Peyer's patch (tissue), 4 donors: ENCODE results near the gene SLC25A21.

Source experiments
- POLR2A ChIP-seq, 2 donors: fragments of 450-650 bp; IDR thresholded peaks; one replicate each; pipeline ENCODE4 v1.5.1; 2017; ENCODE audit warnings: antibody characterized with exemption in 2 of 2, mild to moderate bottlenecking in 2 of 2, moderate library complexity in 2 of 2
- TF ChIP-seq, protein P1 (sequence below), 6 experiments: fragments of 450-650 bp in 4 of 6; fragments of 200-600 bp in 2 of 6; sonication (generic) in 1 of 6; IDR thresholded peaks; one replicate each; pipeline ENCODE4 v1.5.1; 2017 to 2019; ENCODE audit warnings: antibody characterized with exemption in 6 of 6, mild to moderate bottlenecking in 3 of 6, moderate library complexity in 1 of 6

DNA sequence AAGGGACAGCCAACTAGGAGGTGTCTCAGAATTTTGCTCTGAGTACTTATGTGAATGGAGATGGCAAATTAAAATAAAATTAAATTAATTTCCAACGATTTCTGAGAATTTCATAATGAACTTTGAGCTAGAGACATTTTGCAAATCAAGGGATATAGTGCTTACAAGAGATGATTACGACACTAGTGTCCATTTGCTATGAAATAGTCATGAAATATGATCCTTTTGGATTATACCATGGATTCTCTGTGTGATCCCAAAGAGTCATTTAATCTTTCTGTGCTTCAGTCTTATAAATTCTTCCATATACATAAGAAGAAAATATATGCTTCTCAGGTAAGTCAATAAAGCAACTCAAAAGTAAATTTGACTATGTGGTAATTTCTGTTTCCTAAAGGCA, 240.6 kb downstream of the SLC25A21 start:
- no peak for TF ChIP-seq POLR2A (IDR thresholded peaks at IDR 0.05)
- TF ChIP-seq, protein P1, sequence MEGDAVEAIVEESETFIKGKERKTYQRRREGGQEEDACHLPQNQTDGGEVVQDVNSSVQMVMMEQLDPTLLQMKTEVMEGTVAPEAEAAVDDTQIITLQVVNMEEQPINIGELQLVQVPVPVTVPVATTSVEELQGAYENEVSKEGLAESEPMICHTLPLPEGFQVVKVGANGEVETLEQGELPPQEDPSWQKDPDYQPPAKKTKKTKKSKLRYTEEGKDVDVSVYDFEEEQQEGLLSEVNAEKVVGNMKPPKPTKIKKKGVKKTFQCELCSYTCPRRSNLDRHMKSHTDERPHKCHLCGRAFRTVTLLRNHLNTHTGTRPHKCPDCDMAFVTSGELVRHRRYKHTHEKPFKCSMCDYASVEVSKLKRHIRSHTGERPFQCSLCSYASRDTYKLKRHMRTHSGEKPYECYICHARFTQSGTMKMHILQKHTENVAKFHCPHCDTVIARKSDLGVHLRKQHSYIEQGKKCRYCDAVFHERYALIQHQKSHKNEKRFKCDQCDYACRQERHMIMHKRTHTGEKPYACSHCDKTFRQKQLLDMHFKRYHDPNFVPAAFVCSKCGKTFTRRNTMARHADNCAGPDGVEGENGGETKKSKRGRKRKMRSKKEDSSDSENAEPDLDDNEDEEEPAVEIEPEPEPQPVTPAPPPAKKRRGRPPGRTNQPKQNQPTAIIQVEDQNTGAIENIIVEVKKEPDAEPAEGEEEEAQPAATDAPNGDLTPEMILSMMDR (IDR thresholded peaks at IDR 0.05): no peak
